WTC11 (cell line): ENCODE data around the gene GRID2.

ENCODE experiments used
- ESRRA ChIP-seq: sonication (generic); formaldehyde crosslinking; IDR thresholded peaks from 2 replicates; pipeline ENCODE4 v1.8.1; 2022; ENCODE audit warnings: mild to moderate bottlenecking, missing genetic modification reagents, borderline replicate concordance
- NR3C1 ChIP-seq: sonication (generic); formaldehyde crosslinking; conservative IDR thresholded peaks from 2 replicates; pipeline ENCODE4 v1.8.1; 2023; ENCODE audit warnings: low read depth, mild to moderate bottlenecking, missing genetic modification reagents
- TEAD4 ChIP-seq: sonication (generic); formaldehyde crosslinking; IDR thresholded peaks from 2 replicates; pipeline ENCODE4 v1.8.0; 2022; ENCODE audit warnings: mild to moderate bottlenecking, missing genetic modification reagents
- ZBTB21 ChIP-seq: sonication (generic); formaldehyde crosslinking; IDR thresholded peaks from 2 replicates; pipeline ENCODE4 v1.8.1; 2023; ENCODE audit warnings: mild to moderate bottlenecking, missing genetic modification reagents, borderline replicate concordance
- ZNF671 ChIP-seq: fragments of 250-450 bp; sonication (Bioruptor Pico); IDR thresholded peaks from 2 replicates; pipeline ENCODE4 v1.8.0; 2021; ENCODE audit warnings: mild to moderate bottlenecking
- TF ChIP-seq, protein P1 (sequence below): sonication (generic); formaldehyde crosslinking; IDR thresholded peaks from 2 replicates; pipeline ENCODE4 v1.8.1; 2023; ENCODE audit warnings: mild to moderate bottlenecking, missing genetic modification reagents, moderate library complexity
- TF ChIP-seq, protein P2 (sequence below): fragments of 200-600 bp; IDR thresholded peaks from 2 replicates; pipeline ENCODE4 v1.8.0; 2022; ENCODE audit warnings: antibody characterized with exemption
- TF ChIP-seq, protein P3 (sequence below): sonication (generic); formaldehyde crosslinking; conservative IDR thresholded peaks from 2 replicates; pipeline ENCODE4 v1.8.1; 2023; ENCODE audit warnings: mild to moderate bottlenecking, low read depth, missing genetic modification reagents, moderate library complexity
- TF ChIP-seq, protein P4 (sequence below): sonication (generic); formaldehyde crosslinking; IDR thresholded peaks from 2 replicates; pipeline ENCODE4 v1.8.1; 2022; ENCODE audit warnings: low read depth, missing genetic modification reagents, borderline replicate concordance

DNA sequence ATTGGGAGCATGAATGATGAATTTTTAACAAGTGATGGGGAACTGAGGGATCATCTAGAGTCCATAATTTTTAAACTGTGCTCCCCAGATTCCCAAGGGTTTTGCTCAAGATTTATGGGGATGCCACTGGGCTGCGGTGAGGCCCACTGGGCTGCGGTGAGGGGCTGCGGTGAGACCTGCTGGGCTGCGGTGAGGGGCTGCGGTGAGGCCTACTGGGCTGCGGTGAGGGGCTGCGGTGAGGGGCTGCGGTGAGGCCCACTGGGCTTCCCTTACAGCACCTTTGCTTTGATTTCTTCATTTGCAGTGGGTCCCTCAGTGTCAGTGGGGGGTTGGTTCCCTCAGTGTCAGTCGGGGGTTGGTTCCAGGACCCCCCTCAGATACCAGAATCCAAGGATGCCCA, 1477.4 kb downstream of the GRID2 start:
- TF ChIP-seq, protein P1, sequence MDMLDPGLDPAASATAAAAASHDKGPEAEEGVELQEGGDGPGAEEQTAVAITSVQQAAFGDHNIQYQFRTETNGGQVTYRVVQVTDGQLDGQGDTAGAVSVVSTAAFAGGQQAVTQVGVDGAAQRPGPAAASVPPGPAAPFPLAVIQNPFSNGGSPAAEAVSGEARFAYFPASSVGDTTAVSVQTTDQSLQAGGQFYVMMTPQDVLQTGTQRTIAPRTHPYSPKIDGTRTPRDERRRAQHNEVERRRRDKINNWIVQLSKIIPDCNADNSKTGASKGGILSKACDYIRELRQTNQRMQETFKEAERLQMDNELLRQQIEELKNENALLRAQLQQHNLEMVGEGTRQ (CRISPR knock-in tag), result no peak
- TF ChIP-seq ZNF671 (CRISPR knock-in tag), result no peak
- no peak for TF ChIP-seq ESRRA (CRISPR knock-in tag)
- TF ChIP-seq, protein P2, sequence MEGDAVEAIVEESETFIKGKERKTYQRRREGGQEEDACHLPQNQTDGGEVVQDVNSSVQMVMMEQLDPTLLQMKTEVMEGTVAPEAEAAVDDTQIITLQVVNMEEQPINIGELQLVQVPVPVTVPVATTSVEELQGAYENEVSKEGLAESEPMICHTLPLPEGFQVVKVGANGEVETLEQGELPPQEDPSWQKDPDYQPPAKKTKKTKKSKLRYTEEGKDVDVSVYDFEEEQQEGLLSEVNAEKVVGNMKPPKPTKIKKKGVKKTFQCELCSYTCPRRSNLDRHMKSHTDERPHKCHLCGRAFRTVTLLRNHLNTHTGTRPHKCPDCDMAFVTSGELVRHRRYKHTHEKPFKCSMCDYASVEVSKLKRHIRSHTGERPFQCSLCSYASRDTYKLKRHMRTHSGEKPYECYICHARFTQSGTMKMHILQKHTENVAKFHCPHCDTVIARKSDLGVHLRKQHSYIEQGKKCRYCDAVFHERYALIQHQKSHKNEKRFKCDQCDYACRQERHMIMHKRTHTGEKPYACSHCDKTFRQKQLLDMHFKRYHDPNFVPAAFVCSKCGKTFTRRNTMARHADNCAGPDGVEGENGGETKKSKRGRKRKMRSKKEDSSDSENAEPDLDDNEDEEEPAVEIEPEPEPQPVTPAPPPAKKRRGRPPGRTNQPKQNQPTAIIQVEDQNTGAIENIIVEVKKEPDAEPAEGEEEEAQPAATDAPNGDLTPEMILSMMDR, result no peak
- TF ChIP-seq, protein P3, sequence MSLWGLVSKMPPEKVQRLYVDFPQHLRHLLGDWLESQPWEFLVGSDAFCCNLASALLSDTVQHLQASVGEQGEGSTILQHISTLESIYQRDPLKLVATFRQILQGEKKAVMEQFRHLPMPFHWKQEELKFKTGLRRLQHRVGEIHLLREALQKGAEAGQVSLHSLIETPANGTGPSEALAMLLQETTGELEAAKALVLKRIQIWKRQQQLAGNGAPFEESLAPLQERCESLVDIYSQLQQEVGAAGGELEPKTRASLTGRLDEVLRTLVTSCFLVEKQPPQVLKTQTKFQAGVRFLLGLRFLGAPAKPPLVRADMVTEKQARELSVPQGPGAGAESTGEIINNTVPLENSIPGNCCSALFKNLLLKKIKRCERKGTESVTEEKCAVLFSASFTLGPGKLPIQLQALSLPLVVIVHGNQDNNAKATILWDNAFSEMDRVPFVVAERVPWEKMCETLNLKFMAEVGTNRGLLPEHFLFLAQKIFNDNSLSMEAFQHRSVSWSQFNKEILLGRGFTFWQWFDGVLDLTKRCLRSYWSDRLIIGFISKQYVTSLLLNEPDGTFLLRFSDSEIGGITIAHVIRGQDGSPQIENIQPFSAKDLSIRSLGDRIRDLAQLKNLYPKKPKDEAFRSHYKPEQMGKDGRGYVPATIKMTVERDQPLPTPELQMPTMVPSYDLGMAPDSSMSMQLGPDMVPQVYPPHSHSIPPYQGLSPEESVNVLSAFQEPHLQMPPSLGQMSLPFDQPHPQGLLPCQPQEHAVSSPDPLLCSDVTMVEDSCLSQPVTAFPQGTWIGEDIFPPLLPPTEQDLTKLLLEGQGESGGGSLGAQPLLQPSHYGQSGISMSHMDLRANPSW (CRISPR knock-in tag), result no peak
- no peak for TF ChIP-seq NR3C1 (CRISPR knock-in tag)
- TF ChIP-seq TEAD4 (CRISPR knock-in tag), result no peak
- TF ChIP-seq, protein P4, sequence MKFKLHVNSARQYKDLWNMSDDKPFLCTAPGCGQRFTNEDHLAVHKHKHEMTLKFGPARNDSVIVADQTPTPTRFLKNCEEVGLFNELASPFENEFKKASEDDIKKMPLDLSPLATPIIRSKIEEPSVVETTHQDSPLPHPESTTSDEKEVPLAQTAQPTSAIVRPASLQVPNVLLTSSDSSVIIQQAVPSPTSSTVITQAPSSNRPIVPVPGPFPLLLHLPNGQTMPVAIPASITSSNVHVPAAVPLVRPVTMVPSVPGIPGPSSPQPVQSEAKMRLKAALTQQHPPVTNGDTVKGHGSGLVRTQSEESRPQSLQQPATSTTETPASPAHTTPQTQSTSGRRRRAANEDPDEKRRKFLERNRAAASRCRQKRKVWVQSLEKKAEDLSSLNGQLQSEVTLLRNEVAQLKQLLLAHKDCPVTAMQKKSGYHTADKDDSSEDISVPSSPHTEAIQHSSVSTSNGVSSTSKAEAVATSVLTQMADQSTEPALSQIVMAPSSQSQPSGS, result no peak
- TF ChIP-seq ZBTB21 (CRISPR knock-in tag), result no peak
